Left renal pelvis (tissue), 4 donors: ENCODE data around the gene ERLEC1. TPM values are rescaled to one million over a fixed set of nuclear protein-coding genes. Genes with fewer than 3 reads are reported as not detected.
"Not testable (repeated sequence)": the region's sequence is repeated elsewhere in the genome, so short reads cannot be mapped to it uniquely, and the experiment has no call there.

Source experiments
- DNase-seq, 4 donors: peaks; one replicate each; pipeline ENCODE4 v3.0.0-alpha.2; 2013; ENCODE audit warnings: low read depth in 4 of 4, low spot score in 3 of 4
- polyA plus RNA-seq, 4 donors: library from polyadenylated mRNA; unstranded; fragments of 120-200 nt; gene quantifications; one replicate each; pipeline ENCODE4 v1.2.1, GENCODE V29; 2013; ENCODE audit not compliant: insufficient read length in 4 of 4

ERLEC1 gene
- polyA plus RNA-seq: 10 to 100 TPM; 61.7 to 88.1 (median 78.8) TPM

GRCh38 chr2:53786705-53787613 lies at the start of gene ERLEC1, which contains the start of gene ASB3:
ERLEC1 (plus strand) TSS chr2:53787044; CDS start chr2:53787211, 167 bp downstream.
ASB3 (minus strand) TSS chr2:53786953; CDS start chr2:53765572, 21,381 bp downstream.
- peak; percentile 78 to 86 (median 82) for DNase-seq

GRCh38 chr2:53737091-53737490 lies 49.8 kb upstream of the ERLEC1 start:
- no peak for DNase-seq

- no peak for DNase-seq
These were observed 47.8 kb upstream of the ERLEC1 start for GRCh38 chr2:53739032-53739431.

- DNase-seq: no peak
These were observed 46.7 kb upstream of the ERLEC1 start for GRCh38 chr2:53740170-53740569.

GRCh38 chr2:53744395-53745065 lies 42.3 kb upstream of the ERLEC1 start:
- DNase-seq: no peak

GRCh38 chr2:53750041-53750768 lies 36.6 kb upstream of the ERLEC1 start:
- DNase-seq: no peak

GRCh38 chr2:53751728-53752127 lies 35.1 kb upstream of the ERLEC1 start:
- DNase-seq: no peak

- no peak for DNase-seq
These were observed 34.5 kb upstream of the ERLEC1 start for GRCh38 chr2:53752385-53752784.

GRCh38 chr2:53753041-53753440 lies 33.8 kb upstream of the ERLEC1 start:
- no peak for DNase-seq

- DNase-seq: no peak
These were observed 31.7 kb upstream of the ERLEC1 start for GRCh38 chr2:53755121-53755520.

GRCh38 chr2:53756644-53757043 lies 30.2 kb upstream of the ERLEC1 start:
- no peak for DNase-seq

GRCh38 chr2:53757206-53757605 lies 29.6 kb upstream of the ERLEC1 start:
- not testable (repeated sequence) for DNase-seq

- DNase-seq: no peak
These were observed 21.1 kb upstream of the ERLEC1 start for GRCh38 chr2:53765767-53766166.

- DNase-seq: peak; percentile 66 to 78 (median 72)
These were observed 19.2 kb upstream of the ERLEC1 start, which contains the start of gene CHAC2 for GRCh38 chr2:53767405-53768241. CHAC2 (plus strand) TSS chr2:53767804; CDS start chr2:53767887, 83 bp downstream.

GRCh38 chr2:53768242-53768542 lies 18.7 kb upstream of the ERLEC1 start:
- no peak for DNase-seq

GRCh38 chr2:53769318-53769945 lies 17.4 kb upstream of the ERLEC1 start:
- no peak for DNase-seq

- no peak for DNase-seq
These were observed 16.6 kb upstream of the ERLEC1 start for GRCh38 chr2:53770264-53770663.

GRCh38 chr2:53777134-53777533 lies 9.7 kb upstream of the ERLEC1 start:
- DNase-seq: no peak

- no peak for DNase-seq
These were observed 8.2 kb upstream of the ERLEC1 start for GRCh38 chr2:53778536-53779162.
